Endometrial microvascular endothelial cells (primary cell): ENCODE results near the gene CHRDL2. TPM values are rescaled to one million over a fixed set of nuclear protein-coding genes. Genes with fewer than 3 reads are reported as not detected.
"Not testable (repeated sequence)": the region's sequence is repeated elsewhere in the genome, so short reads cannot be mapped to it uniquely, and the experiment has no call there.

Source experiments
- in situ Hi-C: cut with HindIII; loops from 2 replicates; pipeline ENCODE4 v1.10.0; 2017; ENCODE audit warnings: low sequenced_read_pairs, low pct_unique_long_range_greater_than_20kb; ENCODE audit errors: inconsistent ontology term
- total RNA-seq: library from RNA; depleted of rRNA; stranded (reverse); fragments of >200 nt; gene quantifications from one replicate; pipeline ENCODE4 v1.2.3, GENCODE V29; 2015; ENCODE audit errors: inconsistent ontology term

CHRDL2 gene, protein sequence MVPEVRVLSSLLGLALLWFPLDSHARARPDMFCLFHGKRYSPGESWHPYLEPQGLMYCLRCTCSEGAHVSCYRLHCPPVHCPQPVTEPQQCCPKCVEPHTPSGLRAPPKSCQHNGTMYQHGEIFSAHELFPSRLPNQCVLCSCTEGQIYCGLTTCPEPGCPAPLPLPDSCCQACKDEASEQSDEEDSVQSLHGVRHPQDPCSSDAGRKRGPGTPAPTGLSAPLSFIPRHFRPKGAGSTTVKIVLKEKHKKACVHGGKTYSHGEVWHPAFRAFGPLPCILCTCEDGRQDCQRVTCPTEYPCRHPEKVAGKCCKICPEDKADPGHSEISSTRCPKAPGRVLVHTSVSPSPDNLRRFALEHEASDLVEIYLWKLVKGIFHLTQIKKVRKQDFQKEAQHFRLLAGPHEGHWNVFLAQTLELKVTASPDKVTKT
- not detected for total RNA-seq

DNA sequence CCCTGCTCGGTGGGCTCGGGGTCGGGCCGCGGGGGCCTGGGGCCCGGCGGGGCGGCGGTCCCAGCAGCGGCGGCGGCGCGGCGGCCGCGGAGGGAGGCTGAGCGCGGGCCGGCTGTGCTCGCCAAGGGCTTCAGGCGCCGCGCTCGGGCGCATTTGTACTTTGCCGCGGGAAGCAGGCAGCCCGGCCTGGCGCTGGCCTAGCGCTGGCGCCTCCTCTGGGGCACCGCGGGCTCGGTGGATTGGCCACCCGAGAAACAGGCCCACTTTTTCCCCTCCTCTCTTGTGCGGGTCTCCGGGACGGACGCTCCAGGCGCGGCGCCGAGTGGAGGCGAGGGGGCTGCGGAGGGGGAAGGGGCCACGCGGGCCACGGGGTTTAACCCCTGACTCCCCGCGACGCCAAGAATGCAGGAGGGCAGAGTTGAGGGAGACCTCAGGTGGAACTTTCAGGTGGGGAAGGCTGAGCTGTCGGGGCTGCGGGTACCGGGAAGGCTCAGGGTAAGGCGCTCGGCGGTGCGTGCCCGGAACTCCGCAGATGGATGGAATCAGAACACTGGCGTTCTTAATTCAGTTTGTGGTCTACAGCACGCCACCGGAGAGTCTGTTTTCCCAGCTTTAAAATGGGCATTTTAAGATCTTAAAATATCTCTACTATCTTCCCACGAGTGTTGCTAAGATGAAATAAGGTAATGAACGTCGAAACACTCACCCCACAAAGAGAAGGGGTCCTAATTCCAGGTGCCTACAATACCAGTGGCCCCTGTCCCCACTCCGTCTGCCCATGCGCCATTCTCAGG, at the start of gene CHRDL2:
TSS of gene CHRDL2 (minus strand) at position 126 of the 794 bp plus-strand sequence. CDS start 538 bp downstream, outside the sequence.
- in situ Hi-C loops: no loop called here

DNA sequence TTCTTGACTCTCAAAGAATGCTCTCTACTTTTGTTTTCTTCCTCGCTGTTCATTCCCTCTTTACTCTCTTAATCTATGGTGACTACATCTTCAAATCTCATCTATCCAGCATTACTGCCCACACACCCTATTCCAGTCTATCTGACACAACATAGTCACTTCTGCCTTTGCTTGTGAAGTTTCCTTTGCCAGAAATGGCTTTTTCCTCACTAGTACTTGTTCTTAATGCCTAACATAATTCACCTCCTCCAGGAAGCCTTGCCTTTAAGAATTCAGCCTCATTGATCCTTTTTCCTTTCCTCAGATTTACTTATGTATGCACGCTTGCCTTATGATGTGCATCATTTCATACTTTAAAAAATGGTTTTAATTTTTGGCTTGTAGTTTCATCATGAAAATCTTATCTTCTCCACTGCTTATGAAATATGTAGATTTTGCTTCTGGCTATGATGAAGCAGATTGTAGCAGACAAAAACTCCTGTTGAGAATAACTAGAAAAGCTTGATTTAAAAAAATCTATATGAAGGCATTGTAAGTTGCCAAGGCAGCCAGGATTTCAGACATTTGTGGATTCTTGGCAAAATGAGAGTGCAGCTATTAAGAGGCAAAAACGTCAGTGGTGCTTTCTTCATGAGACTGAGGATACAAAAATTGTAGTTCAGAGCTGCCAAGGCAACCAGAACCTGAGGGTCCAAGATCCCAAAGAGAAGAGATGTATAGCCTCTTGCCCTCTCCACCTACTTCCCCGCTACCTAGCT, 49.2 kb upstream of the CHRDL2 start:
- in situ Hi-C loops: no loop called here

DNA sequence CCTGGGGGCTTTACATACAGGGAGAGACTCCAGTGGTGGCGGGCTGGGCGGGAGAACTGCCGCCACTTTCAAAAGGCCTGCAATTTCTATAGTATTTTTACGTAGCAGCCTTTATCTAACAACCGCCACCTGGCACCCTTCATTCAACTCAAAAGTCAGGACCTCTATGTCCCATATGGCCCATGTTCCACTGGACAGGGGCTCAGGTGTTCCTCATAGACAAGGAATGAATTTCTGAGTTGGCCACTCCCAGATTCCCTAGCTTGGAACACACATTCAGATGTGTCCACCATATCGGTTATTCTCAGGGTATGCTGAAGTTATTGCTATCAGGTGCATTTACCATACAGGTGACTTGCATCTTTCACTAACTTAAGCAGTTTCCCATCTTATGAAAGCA, 47.4 kb upstream of the CHRDL2 start:
- in situ Hi-C loops: no loop called here

DNA sequence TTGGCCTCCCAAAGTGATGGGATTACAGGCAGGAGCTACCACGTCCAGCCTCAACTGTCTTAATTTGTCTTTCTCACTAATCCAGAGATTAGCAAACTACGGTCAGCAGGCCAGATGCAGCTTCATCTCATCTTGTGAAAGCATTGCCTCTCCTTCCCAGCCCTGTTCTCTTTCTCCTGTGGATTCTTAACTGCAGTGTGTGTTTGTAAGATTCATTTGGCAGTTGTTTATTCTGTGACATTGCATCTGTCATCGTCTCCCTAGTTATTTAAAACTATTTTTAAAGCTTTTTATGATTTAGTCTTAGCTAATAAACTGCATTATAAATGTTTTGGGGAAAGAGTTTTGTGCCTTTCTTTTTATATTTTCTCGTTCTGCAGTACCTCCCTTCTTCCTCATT, 46.7 kb upstream of the CHRDL2 start:
- in situ Hi-C loops: no loop called here

DNA sequence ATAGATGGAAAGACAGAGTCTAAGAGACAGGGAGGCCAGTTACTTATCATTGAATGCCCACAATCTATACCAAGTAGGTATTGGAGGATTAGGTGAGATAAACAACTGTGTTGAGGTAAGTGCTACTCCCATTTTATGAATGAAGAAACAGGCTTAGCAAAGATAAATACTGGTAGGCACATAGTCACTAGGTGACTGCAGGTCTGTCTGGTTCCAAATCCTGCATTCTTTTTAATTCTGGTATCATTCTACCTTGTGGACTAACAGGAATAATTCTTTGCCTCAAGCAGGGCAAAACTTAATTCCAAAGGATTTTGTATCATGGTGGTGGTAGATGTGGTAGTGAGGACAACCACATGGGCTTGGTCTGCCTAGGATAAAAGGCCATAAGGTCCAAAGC, 45.8 kb upstream of the CHRDL2 start:
- in situ Hi-C loops: no loop called here

DNA sequence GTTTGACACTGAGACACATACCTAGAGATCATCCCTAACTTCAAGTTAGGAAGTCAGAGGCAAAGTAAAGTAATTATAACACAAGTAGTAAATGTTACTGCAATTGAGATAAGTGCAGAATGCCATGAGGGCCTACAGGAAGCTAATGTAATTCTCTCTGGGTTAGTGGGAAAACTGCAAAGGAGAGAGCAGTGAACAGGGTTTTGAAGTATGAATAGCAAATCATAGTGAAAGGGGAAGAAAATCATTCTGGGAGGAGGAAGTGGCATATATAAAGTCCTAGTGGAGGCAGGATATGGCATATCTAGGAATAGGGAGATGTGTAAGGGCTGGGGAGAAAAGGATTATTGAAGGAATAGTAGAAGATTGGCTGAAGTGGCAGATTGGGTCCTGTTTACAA, 45.3 kb upstream of the CHRDL2 start:
- in situ Hi-C loops: no loop called here

DNA sequence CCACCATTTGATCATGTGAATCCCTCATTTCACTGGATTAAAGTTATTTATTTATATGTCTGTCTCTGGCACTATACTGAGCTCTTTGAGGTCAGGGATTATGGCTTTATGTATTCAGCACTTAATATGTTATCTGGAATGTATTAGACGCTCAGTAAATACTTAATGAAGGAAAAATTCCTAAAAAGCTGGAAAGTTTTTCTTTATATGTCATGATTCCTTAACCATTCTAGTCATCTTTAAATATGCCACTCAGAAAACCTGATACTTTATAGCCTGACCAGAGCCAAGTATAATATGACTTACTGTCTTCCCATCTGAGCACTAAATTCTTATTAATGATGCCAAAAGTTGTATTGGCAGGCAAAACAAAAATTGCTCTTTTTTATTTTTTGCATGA, 44.5 kb upstream of the CHRDL2 start:
- in situ Hi-C loops: no loop called here

DNA sequence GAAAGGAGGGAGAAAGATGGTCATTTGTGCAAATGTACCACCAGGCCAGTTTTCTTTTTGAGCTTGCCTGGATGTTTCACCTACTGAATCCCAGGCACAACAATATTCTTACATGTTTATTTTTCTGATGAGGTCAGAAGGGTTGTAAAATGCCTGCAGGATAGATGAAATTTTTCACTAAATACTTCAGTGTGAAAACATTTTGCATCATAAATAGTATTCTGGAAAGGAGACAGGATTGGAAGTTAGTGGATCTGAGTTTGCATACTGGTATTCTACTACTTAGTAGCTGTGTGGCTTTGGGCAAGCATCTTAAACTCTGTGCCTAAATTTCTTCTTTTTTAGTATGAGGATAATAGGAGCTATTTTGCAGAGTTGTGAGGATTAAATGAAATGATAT, 42.2 kb upstream of the CHRDL2 start:
- in situ Hi-C loops: no loop called here

DNA sequence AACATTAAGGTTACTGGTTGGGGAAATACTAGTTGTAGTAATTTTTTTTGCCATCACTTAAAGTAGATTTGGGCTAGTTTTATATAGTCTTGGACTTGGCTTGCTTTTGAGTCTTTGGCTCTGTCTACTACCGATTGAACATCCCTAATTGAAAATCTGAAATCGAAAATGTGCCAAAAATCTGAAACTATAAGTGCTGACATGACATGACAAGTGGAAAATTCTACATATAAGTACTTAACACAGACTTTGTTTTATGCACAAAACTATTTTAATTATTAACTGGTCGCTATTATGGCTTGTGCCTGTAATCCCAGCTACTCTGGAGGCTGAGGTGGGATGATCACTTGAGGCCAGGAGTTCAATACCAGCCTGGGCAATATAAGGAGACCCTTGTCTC, 39.9 kb upstream of the CHRDL2 start:
- in situ Hi-C loops: no loop called here

DNA sequence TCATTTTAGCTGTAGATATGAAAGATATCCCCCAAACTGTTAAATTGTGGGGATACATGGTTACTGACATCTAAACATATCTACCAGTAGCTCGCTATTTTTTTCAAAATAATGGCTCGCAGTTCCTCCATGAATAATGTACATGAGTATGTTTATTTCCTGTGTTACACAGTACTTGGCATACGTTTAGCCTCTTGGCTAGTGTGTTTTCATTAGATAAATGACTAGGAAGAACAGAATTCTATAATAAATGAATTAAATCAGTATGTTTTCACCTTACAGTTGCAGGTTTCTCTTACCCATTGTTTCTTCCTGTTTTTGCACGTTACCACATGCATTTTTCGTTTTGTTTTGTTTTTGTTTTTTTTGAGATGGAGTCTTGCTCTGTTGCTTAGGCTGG, 39.2 kb upstream of the CHRDL2 start:
- in situ Hi-C loops: no loop called here

DNA sequence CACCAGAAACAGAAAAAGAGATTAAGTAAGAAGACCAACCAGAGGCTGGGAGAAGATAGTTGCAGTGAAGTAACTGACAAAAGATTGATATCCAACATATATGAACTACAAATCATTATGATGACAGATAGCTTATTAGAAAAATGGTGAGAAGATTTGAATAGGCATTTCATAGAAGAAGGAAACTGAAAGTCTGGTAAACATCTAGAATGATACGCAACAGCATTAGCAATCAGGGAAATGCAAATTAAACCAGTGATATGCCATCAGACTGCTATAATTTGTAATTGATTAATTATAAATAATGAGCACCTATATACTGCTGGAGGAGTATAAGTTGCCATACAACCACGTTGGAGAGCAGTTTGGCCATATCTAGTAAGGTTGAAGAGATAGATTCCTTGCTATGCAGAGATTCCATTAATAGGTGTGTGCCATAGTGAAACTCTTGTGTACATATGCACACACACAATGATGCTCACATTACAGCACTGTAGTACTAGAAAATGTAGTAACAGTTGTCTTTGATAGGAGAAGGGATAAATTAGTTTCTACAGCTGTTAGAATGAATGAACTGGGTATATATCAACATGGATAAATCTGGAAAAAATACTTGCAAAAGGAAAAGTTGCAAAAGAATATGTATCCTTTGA, 38.0 kb upstream of the CHRDL2 start:
- in situ Hi-C loops: no loop called here

DNA sequence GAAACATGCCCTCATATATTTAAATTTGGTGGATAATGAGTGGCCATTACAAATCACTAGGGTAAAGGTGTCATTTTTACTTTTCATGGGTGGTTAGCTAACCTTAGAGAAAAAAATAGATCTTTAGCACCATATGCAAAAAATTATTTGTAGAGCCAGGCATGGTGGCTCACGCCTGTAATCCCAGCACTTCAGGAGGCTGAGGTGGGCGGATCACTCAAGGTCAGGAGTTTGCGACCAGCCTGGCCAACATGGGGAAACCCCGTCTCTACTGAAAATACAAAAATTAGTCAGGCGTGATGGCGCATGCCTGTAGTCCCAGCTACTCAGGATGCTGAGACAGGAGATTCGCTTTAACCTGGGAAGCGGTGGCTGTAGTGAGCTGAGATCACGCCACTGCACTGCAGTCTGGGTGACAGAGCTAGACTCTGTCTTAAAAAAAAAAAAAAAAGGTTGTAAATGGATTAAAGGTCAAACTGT, 37.0 kb upstream of the CHRDL2 start:
- in situ Hi-C loops: not testable (repeated sequence)

DNA sequence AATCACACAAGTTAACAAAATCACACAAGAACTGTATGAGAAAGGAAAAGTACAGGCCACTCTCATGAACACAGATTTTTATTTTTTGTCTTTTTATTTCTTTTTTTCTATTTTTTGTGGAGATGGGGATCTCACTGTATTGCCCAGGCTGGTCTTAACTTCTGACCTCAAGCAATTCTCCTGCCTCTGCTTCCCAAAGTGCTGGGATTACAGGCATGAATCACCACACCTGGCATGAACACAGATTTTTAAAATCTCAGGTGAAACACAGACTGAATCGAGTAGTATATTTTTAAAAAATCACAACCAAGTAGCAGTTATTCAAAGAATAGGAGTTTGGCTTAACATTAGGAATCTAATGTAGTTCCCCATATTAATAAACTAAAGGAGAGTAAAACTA, 35.7 kb upstream of the CHRDL2 start:
- in situ Hi-C loops: no loop called here

DNA sequence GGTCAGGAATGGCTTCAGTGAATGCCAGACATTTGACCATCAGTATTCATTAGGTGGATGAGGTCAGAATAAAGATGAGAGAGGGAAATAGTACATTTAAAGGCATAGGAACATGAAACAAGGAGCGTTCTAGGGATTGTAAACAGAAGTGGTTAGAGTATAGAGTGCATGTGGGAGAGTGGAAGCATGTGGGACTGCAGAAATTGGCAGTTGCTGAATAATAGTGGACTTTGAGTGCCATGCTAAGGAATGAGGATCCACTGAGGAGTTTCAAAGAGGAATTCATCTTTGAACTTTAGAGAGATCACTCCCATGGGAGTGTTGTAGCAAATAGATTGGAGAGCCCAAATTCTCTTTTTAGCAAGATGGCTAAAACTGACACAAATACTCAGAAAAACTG, 25.3 kb upstream of the CHRDL2 start:
- in situ Hi-C loops: no loop called here

DNA sequence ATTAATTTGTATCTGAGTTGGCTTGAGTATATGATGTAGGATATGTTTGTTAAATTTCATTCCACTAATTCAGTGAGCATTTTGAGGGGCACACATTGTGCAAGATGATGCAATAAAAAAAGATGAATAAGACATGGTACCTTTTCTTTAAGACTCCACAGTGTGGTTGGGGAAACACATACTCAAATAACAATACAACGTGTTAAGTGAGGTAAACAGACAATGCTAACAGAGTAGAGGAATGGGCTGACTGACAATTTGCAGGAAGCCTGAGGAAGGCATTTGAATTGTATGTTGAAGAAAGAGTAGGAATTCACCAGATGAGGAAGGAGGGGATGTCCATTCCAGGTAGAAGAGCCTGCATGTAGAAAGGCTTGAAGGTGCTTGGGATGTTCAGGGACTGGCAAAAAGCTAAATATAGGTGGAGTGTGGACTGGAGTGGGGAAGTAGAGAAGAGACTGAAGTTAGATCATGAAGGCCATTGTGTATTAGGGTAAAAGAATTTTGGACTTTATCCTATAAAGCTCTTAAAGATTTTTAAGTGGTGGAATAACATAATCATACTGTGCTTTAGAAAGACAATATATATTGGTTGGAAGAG, 24.3 kb upstream of the CHRDL2 start:
- in situ Hi-C loops: no loop called here

DNA sequence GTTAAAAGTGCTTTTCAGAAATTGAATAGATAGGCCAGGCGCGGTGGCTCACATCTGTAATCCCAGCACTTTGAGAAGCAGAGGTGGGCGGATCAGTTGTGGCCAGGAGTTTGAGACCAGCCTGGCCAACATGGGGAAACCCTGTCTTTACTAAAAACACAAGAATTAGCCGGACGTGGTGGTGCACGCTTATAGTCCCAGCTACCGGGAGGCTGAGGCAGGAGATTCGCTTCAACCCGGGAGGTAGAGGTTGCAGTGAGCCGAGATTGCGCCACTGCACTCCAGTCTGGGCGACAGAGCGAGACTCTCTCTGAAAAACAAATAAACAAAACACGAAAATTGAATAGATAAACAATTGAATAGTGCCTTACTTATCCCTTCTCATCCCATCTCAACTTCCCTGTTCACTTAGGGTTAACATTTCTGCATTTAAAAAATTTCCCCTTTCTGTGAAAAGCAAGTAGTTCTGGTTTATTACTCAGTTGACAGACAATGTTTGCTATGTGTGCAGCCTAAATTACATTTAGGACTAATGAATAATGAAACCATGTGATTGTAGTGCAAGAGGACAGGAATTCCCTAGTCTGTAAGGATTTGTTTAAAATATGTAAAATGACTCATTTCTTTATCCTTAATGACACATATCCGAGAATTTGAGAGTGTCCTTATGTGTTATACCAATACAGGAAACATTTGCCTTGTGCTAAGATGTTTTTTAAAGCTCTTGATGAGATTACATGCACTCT, 23.5 kb upstream of the CHRDL2 start:
- in situ Hi-C loops: no loop called here

DNA sequence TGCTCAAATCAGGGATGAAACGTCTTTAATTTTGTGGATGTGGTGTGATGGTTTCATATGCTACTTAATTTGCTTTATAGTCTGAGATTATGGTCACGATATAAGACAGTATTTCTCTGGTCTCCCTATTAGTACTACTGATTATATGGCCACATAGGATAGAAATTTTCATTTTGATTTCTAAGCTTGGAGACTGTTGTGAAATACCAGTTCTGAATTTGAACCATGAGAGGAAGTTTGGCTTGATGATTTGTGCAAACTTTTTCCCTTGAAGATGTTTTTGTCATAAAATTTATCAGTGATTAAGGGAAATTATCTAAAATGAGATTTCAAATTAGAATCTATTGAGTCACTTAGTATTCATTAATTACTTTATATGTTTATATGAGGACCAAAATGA, 20.1 kb upstream of the CHRDL2 start:
- in situ Hi-C loops: no loop called here

DNA sequence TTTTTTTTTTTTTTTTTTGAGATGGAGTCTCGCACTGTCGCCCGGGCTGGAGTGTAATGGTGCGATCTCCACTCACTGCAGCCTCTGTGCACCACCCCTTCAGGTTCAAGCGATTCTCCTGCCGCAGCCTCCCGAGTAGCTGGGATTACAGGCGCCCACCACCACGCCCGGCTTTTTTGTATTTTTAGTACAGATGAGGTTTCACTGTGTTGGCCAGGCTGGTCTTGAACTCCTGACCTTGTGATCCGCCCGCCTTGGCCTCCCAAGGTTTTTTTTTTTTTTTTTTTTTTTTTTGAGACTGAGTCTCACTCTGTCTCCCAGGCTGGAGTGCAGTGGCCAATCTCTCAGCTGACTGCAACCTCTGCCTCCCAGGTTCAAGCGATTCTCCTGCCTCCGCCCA, 19.4 kb upstream of the CHRDL2 start:
- in situ Hi-C loops: not testable (repeated sequence)
